Activated CD4-positive, alpha-beta T cell treated with anti-CD3 and anti-CD28 coated beads, Interleukin-2, Interleukin-4, amounts not matched to agents 100 ng/mL and 50 ng/mL, durations not matched to agents 16 hours and 8 hours (primary cell): ENCODE data around the gene PPP2R3C.
"Not testable (repeated sequence)": the region's sequence is repeated elsewhere in the genome, so short reads cannot be mapped to it uniquely, and the experiment has no call there.

Experiments
- DNase-seq: peaks from one replicate; pipeline ENCODE4 v3.0.0-alpha.2; 2020; ENCODE audit warnings: low spot score

PPP2R3C gene

DNA sequence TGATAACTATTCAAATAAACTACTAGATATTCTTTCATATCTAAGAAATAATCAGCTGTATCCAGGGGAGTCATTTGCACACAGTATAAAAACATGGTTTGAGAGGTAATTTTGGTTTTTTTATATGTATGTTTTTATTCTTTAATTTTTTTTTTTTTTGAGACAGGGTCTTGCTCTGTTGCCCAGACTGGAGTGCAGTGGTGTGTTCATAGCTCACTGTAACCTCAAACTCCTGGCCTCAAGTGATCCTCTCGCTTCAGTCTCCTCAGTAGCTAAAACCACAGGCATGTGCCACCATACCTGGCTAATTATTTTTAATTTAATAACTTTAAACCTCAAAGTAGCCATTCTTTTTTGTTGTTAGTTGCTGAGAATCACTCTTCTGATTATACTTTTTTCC lies 2.3 kb upstream of the PPP2R3C start:
- DNase-seq = no peak

DNA sequence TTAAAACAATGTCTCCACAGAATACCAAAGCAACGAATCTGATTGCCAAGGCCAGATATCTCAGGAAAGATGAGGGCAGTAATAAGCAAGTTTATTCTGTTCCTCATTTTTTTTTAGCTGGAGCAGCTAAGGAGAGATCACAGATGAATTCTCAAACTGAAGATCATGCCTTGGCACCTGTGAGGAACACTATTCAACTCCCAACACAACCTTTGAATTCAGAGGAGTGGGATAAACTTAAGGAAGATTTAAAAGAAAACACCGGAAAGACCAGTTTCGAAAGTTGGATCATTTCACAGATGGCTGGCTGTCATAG lies 1.6 kb upstream of the PPP2R3C start:
- DNase-seq = no peak

DNA sequence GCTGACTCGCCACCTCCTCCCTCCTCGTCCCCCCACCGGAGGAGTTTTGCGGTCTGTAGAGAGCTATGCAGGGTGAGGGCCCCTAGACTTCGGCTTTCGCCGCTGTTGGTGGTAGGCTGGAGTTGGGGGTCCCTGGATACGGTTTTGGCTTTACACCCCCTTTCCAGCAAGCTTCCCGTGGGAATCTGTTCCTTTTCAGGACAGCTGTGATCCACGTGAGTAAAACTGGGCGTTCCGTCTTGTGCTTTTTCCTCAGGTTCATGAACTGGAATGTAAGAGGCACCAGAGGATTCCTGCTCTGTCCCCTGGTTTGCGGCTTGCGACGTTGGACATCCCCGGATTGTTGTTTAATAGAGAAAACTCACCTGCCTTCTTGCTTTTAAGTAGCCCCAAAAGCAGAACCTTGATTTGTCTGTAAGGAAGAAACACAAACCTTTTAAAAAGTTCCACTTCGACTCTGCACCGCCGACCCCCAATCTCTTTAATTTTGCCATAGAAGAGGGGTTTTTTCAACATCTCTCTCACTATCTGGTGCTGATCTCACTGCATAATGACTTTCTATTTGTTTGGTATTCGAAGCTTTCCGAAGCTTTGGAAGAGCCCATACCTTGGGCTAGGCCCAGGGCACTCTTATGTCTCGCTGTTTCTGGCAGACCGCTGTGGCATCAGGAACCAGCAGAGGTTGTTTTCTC lies 1.1 kb upstream of the PPP2R3C start:
- no peak for DNase-seq

DNA sequence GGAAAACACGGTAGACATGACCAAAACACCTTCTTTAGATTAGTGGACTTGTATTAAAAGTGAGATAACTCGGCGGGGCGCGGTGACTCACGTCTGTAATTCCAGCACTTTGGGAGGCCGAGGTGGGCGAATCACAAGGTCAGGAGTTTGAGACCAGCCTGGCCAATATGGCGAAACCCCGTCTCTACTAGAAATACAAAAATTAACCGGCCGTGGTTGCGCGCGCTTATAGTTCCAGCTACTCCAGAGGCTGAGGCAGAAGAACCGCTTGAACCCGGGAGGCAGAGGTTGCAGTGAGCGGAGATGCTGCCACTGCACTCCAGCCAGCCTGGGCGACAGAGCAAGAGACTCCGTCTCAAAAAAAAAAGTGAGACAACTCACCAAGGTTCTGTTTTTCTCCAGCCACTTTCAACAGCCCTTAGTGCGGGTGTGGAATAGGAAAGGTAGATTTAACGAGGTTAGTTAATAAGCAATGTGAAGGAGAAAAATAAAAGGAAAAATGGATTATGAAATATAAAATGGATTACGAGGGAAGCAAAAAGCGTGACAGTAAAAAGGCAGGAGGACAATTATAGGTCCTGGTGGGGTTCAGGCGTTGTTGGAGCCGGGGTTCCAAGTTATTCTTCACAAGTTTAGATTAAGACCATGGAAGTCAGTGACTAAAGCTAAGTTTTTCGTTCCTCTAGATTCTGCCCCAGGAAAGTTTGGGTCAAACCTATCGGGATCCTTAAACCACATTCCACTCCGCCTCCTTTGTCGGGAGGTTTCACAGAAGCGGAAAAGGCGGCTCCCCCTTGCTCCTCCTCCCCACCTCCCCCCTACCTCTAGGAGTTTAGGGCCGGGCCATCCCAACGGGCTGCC lies 534 bp downstream of the PPP2R3C start:
- peak; percentile 7 for DNase-seq

DNA sequence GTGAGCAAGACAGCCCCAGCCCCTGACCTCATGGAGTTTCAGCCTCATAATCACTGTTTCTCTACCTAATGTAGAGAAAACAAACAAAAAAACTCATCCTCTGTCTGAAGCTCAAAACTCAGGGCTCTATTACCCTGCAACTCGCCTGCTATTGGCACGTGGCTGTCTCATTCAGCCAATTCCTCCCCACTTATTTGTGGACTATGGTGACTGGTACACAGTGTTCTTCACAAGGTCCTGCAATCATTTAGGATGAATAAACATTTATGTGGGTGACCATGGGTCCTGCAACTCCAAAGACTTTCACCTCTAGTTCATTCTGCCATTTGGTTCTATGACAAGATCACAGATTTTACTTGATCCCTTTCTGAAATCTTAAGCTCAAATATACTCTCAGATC lies 4.7 kb downstream of the PPP2R3C start:
- no peak for DNase-seq

DNA sequence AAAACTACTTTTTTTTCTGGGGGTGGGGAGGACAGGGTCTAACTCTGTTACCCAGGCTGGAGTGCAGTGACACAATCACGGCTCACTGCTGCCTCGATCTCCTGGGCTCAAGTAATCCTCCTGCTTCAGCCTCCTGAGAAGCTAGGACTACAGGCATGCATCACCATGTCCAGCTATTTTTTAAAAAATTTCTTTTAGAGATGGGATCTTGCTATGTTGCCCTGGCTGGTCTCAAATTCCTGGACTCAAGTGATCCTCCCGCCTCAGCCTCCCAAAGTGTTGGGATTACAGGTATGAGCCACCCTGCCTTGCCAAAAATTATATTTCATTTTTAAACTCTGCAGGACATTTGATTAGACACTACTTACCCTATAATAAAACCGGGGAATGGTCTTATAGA lies 5.5 kb downstream of the PPP2R3C start:
- DNase-seq = no peak

DNA sequence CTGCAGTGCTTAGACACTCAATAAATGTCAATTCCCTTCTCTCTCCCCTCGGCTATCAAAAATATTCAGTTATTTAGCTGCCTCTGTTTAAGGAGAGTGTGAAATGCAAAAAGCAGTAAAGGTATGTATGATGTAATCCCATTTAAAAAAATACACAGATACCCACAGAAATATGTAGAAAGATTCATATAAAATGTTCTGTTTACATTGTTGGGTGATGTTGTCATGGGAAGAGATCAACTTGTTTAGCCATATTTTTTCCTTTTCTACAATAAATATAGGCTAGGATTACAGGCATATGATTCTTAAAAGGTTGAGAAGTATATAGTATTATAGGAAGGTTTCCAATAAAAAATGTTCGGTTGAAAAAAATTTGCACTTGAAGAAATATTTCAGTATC lies 7.8 kb downstream of the PPP2R3C start:
- no peak for DNase-seq

DNA sequence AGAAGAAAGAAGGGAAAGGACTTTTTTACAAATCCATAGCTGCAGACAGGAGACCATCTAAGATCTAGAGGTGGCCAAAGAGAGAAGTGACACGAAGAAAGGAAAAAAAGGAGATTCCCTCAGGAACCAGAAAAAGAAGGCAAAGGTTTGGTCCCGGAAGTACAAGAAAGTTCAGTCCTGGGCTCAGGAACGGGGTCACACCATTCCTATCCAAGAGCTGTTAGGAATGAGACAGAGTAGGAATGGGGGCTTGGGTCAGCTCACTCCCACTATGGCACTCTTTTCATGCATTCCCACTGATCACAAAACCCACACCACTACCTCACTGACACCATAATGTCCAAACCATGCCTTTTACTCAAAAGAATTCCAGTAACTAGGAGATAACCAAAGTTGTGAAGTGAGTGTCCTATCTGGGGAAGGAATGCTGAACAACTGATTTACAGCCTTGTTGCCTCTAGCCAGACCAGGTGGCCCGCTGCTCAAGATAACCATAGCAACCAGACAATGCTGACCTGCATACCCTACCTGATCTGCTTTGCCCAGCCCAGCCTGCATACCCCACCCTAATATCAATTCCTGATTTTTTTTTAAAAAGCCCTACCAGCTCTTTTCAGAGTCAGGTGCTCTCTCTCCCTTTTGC lies 8.4 kb downstream of the PPP2R3C start:
- no peak for DNase-seq

DNA sequence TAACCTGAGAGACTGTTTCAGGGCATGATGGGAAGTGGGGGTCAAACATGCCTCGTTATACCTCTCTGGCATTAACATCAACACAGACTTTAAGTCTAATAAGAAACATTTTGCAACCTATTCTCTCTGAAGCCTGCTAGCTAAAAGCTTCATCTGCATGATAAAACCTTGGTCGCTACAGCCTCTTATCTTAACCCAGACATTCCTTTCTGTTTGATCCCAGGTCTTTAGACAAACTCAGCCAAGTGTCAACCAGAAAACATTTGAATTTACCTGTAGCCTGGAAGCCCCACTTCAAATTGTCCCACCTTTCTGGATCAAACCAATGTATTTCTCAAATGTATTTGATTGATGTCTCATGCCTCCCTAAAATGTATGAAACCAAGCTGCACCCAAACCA lies 9.1 kb downstream of the PPP2R3C start:
- DNase-seq = no peak

DNA sequence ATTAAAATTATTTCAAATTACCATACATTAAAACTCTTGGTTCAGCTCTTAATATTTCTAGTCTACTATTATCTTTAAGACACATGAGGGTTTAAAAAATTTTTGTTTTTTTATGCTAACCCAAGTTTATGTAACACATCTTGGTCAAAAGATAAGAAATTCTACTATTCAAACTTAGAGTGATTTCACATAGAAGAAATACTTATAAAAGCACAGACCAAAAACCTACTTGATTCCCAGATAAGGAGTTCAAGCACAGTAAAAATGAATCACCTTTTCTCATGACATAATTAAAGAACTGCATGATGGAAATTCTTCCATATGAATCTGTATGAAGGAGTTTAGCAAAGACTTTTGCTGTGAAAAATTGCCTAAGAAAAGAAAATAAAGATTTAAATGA lies 13.9 kb downstream of the PPP2R3C start:
- no peak for DNase-seq

DNA sequence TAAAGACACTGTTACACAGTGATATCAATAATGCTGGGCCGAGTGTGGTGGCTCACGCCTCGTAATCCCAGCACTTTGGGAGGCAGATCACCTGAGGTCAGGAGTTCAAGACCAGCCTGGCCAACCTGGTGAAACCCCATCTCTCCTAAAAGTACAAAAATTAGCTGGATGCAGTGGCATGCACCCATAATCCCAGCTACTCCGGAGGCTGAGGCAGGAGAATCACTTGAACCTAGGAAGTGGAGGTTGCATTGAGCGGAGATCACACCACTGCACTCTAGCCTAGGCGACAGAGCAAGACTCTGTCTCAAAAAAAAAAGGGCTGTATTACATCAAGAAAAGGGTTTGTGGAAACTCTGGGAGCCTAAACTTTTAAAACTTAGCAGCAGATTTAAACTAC lies 27.1 kb downstream of the PPP2R3C start:
- DNase-seq = not testable (repeated sequence)

DNA sequence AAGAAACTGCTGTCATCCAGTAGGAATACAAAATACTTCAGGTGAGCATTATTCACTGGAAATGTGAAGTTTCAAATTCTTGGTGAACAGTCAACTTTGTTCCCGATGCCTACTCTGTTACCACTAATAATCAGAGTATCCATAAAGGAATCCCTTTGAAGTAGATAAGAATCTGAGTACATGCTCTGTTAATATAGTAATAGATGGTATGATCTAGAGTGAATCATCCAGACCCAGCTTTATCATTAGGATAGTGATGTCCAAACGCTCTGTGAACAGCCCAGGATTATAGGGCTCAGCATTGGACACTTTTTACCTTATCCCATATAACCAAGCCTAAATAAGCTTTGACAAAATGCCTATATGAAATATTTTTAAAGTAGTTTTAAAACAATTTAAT lies 33.3 kb downstream of the PPP2R3C start:
- no peak for DNase-seq

DNA sequence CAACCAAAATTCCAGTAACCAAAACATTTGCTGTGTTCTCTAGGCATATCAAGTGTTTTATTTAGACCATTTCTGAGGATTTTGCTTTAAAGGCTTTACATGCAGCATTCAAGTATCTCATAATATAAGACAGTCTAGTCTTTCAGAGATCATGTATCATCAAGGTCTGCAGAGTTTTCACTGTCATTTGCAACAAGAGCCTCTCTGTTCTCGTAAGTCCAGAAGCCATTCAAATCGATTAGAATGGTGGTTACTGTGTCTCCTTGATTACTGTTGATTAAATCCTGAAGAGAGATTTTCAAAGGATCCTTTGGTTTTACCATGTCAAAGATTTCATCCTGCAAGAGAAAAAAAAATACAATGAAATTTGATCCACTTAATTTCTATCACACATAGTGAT lies 36.3 kb downstream of the PPP2R3C start:
- no peak for DNase-seq

DNA sequence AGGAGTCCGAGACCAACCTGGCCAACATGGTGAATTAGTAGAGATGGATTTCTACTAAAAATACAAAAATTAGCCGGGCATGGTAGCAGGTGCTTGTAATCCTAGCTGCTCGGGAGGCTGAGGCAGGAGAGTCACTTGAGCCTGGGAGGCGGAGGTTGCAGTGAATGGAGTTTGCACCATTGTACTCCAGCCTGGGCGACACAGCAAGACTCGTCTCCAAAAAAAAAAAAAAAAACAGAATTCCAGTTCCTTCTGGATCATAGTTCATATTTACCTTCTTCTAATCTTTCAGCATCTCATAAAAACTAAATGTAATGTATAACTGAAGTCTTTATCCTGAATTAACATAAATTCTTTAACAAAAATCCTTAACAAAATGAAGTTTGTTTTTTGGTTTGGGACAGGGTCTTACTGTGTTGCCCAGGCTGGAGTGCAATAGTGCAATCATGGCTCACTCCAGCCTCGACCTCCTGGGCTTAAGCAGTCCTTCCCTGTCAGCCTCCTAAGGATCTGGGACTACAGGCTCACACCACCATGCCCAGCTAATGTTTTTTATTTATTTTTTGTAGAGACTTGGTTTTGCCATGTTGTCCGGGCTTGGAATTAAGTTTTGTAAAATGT lies 38.1 kb downstream of the PPP2R3C start:
- DNase-seq = no peak

DNA sequence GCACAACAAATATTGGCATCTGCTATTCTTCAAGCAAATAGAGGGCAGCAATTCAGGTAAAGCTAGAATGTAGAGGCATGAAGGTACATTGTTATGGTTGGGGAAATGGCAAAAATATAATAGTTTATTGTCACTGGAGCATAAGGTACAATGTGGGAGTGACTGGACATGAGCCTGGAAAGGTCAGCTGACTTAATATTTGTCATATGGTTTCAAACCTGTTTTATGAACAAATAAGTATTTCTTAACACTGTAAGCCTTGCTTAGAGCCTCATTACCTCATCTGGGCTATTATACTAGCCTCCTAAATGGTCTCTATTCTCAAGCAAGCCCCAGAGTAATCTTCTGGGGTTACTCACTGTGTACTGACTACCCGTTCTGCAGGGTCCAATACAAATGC lies 42.0 kb downstream of the PPP2R3C start:
- no peak for DNase-seq

DNA sequence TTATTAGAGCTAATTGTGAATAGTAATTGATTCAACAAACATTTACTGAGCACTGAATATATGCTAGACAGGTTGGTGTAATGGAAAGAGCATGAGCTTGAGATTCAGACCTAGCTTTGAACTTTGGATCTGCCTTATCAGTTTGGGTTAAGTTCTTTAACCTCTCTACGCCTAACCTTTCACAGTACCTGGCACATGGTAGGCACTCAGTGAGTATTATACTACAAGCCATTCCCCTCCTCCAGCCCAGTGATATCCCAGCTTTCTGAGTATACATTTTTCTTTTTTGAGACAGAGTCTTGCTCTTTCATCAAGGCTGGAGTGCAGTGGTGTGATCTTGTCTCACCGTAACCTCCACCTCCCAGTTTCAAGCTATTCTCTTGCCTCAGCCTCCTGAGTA lies 43.7 kb downstream of the PPP2R3C start:
- DNase-seq = no peak

DNA sequence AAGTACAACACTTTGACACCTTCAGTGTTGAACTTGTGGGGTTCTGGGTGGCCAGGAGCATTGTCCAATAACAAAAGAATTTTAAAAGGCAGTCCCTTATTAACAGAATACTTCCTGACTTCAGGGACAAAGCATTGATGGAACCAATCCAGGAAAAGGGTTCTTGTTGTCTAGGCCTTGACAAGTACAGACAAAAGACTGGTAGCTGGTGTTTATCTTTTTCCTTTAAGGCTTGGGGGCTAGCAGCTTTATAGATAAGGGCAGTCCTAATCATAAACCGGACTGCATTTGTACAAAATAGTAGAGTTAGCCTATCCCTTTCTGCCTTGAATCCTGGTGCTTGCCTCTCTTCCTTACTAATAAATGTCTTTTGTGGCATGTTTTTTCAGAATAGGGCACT lies 48.3 kb downstream of the PPP2R3C start:
- no peak for DNase-seq

DNA sequence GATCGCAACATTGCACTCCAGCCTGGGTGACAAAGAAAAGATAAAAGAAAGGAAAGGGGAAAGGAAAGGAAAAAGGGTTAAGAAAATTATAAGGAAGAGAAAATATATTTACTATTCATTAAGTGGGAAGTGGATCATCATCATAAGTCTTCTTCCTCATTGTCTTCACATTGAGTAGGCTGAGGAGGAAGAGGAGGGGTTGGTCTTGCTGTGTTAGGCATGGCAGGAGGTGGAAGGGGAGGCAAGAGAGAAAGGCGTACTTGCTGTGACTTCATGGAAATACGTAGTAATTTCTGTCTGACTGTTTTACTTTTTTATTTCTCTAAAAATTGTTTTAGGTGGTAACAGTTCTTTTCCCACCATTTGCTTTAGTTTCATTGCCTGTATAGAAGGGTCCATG lies 49.6 kb downstream of the PPP2R3C start:
- DNase-seq = no peak

DNA sequence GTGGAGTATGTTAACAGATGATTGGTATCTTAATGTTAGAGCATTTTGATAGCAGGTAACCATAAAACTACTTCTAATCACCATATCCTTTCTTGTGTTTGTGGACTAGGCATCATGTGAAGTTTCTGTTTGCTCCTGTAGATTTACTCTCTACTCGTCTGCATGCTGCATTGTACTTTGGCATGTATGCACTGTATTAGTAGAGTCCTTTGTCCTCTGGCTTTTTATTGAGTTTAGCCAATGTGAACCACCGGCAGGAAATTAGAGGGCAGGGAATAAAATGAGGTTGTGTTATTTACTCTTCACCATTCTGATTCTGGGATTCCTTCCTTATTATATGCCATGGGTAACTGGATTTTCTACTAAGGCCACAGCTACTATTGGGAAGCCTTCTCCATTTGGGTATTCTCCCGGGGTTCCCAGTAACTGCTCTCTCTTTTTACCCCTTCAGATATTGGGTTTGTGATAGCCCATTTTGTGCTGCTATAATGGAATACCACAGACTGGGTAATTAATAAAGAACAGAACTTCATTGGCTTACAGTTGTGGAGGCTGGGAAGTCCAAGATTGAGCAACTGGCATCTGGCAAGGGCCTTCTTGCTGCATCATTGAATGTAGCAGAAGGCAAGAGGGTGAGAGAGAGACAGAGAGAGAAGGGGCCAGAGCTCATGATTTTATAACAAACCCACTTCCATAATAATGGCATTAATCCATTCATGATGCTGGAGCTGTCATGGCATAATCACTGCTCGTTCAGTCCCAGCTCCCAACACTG lies 53.4 kb downstream of the PPP2R3C start:
- DNase-seq = no peak

DNA sequence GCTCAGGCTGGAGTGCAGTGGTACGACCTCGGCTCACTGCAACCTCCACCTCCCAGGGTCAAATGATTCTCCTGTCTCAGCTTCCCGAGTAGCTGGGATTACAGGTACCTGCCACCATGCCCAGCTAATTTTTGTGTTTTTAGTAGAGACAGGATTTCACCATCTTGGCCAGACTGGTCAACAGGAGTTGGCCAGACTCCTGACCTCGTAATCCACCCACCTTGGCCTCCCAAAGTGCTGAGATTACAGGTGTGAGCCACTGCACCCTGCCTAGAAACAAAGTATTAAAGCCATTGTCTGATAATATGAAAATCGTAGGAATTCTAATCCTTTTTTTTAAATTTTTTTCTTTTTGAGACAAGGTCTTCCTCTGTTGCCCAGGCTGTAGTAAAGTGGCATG lies 56.1 kb downstream of the PPP2R3C start:
- DNase-seq = not testable (repeated sequence)

DNA sequence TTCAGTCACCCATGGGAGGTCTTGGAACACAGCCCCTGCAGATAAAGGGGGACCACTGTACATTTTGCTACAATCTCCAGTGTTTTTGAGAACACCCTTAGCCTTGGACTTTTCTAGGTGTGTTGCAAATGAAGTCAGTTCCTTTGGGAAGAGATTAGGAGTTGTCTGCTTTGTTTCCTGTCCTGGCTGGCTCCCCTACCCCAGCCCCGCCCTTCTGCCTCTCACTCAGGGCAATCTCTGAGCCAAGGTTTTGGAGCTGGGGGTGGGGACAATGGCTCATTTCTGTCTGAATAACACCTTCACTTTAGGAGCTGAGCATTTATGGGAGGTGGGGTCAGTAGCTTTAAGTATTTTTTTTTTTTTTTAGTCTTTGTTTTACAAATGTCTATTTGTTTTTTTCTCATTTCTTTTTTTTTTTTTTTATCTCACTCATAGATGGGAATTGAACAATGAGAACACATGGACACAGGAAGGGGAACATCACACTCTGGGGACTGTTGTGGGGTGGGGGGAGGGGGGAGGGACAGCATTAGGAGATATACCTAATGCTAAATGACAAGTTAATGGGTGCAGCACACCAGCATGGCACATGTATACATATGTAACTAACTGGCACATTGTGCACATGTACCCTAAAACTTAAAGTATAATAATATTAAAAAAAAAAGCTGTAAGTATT lies 60.5 kb downstream of the PPP2R3C start:
- not testable (repeated sequence) for DNase-seq

DNA sequence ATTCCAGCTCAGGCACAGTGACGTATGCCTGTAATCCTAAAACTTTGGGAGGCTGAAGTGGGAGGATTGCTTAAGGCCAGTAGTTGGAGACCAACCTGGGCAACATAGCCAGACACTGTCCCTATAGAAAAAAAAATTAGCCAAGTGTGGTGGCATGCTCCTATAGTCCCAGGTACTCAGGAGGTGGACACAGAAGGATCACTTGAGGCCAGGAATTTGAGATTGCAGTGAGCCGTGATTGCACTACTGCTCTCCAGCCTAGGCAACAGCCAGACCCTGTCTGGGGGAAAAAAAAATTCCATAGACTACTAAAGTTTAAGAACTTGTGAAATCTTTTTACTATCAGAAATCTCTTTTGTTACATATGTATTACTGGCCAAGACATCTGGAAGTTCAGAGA lies 69.2 kb downstream of the PPP2R3C start:
- no peak for DNase-seq
